Testis (tissue), 2 donors: ENCODE results near the gene JAKMIP2.

Experiments
- POLR2A ChIP-seq: fragments of 450-650 bp; IDR thresholded peaks from one replicate; pipeline ENCODE4 v1.6.1; 2017; ENCODE audit warnings: antibody characterized with exemption, mild to moderate bottlenecking, moderate library complexity
- TF ChIP-seq, protein P1 (sequence below), 3 experiments: fragments of 450-650 bp in 2 of 3; fragments of 200-600 bp in 1 of 3; sonication (generic) in 1 of 3; IDR thresholded peaks; one replicate each; pipeline ENCODE4 v1.5.1; 2016 to 2019; ENCODE audit warnings: antibody characterized with exemption in 3 of 3, mild to moderate bottlenecking in 2 of 3, moderate library complexity in 1 of 3

DNA sequence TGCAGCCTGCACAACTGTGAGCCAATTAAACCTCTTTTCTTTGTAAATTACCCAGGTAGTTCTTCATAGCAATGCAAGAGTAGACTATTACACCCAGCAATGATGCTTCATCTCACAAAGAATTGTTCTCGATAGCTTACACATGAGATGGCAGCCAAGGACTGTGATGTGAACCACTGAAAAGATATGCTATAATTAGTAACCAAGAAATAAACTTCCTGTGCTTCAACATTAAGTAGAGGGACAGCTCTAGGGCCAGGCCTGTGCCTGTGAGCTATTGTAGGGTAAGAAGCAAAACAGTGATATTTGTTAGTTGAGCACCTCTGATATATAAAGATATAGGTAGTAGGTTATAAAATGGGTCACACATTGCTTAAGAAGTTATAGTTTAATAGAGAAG is 230.9 kb downstream of the JAKMIP2 start:
- no peak for TF ChIP-seq POLR2A
- TF ChIP-seq, protein P1, sequence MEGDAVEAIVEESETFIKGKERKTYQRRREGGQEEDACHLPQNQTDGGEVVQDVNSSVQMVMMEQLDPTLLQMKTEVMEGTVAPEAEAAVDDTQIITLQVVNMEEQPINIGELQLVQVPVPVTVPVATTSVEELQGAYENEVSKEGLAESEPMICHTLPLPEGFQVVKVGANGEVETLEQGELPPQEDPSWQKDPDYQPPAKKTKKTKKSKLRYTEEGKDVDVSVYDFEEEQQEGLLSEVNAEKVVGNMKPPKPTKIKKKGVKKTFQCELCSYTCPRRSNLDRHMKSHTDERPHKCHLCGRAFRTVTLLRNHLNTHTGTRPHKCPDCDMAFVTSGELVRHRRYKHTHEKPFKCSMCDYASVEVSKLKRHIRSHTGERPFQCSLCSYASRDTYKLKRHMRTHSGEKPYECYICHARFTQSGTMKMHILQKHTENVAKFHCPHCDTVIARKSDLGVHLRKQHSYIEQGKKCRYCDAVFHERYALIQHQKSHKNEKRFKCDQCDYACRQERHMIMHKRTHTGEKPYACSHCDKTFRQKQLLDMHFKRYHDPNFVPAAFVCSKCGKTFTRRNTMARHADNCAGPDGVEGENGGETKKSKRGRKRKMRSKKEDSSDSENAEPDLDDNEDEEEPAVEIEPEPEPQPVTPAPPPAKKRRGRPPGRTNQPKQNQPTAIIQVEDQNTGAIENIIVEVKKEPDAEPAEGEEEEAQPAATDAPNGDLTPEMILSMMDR (IDR thresholded peaks at IDR 0.05), result no peak
